HG02571 (cell line): Measurements from ENCODE around the gene MVK.

Source experiments
- ATAC-seq: cut with Tn5 transposase; IDR thresholded peaks from one replicate; pipeline ENCODE4 v1.9.1; 2021; ENCODE audit warnings: mild to moderate bottlenecking, moderate library complexity; ENCODE audit not compliant: unreplicated experiment

MVK gene

GRCh38 chr12:109563291-109564284 is 10.0 kb upstream of the MVK start:
- ATAC-seq, result no peak

- ATAC-seq, result no peak
Measured at GRCh38 chr12:109566424-109566823, 7.2 kb upstream of the MVK start.

DNA sequence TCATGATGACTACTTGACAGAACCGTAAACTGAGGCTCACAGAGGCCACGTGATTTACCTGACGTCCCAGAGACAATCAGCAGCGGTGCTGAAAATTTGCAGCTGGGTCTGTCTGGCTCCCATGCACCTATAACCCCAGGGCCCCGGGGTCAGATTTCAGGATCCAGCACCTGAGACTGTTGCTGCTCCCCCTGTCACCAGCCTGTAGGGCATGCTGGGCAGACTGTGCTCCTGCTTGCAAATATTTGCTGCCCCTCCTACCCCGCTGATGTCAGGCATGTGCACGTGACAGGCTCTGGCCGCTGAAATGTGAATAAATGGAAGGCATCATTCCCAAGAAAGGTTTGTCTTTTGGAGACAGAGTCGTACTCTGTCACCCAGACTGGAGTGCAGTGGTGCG is 6.3 kb upstream of the MVK start:
- no peak for ATAC-seq

DNA sequence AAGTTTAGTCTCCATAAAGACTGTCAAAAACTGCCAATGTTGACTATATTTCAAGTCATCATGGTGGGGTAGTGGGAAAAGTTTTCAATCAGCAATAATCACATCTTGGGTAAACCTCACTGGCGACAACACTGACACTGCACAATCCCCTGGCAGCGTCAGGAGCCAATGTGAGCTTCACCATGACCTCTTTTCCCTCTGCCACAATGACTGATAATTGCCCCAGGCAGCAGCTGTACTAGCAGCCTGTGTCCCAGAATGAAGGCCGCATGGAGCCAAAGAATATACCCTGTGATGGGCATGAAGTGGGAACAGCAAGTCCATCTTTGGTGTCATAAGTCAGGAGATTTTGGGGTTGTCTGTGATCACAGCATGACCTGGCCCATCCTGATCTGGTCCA is 5.6 kb upstream of the MVK start:
- no peak for ATAC-seq

DNA sequence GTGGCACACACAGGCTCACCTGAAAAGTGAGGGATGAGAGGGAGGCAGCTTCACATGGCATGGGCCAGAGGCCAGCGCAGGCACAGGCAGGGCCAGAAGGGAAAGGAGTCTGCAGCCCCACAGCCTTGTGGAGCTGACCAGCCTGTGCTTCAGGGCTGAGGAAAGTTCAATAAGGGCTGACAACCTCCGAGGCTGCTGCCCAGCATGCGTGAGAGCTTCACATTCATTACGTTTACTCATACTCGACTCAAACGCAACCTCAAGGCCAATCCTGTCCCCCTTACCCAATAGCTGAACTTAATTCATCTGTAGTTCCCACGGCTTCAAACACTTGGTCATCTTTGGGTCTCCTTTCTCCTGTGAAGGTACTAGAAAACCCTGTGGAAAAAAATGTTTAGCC is 5.1 kb upstream of the MVK start:
- no peak for ATAC-seq

DNA sequence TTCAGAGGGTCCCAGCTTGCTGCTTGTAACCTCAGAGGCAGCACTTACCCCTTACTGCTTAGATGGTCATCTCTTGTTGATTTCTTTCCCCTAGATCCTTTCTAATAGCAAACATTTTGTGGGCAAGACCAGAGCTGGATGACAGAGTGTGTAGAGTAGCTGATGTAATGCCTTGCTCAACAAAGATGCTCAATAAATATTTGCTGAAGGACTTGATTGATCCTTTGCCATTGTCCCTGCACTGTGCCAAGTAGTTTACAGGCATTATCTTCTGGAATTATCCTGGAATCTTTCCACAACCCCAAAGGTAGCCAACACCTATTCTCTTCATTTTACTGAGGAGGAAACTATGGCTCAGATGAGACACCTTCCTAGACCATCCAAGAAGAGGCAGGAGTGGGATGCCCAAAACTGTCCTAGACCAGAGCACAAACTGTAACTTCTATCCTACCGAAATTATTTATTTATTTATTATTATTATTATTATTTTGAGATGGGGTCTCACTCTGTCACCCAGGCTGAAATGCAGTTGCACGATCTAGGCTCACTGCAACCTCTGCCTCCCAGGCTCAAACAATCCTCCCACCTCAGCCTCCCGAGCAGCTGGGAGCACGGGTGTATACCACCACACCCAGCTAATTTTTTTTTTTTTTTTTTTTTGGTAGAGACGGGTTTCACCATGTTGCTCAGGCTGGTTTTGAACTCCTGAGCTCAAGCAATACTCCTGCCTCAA is 1.7 kb upstream of the MVK start:
- ATAC-seq, result no peak

GRCh38 chr12:109572506-109572845 is 1.1 kb upstream of the MVK start:
- ATAC-seq, result no peak

DNA sequence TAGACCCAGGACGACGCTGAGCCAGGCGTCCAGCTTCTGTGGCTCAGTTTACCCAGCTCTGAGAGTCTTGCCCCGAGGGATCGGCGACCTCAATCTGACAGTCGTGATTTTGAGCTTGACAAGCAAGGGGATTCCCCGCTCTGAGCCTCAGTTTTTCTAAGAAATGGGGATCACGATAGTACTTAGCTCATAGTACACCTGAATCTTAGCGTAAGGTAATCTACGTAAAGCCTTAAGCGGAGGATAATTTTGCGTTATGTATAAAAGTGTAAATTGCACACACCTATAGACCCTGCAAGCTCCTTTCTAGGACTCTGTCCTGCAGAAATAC is 285 bp downstream of the MVK start:
- no peak for ATAC-seq

DNA sequence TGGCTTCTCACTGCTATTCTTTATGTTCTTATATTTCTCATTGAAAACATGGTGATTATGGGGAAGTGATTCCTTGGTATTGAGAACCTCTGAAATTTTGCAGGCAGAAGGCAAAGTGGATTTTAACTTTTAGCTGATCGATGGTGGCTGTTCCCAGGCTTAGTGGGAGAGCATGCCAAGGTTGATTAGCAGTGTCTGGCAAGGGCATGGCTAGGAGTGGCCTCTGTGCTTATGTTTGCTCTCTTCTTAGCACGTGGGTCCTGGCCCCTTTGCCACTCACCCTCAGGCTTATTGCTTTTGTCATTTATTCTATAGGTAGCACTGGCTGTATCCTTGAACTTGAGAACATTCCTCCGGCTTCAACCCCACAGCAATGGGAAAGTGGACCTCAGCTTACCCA is 2.1 kb downstream of the MVK start:
- ATAC-seq, result no peak

DNA sequence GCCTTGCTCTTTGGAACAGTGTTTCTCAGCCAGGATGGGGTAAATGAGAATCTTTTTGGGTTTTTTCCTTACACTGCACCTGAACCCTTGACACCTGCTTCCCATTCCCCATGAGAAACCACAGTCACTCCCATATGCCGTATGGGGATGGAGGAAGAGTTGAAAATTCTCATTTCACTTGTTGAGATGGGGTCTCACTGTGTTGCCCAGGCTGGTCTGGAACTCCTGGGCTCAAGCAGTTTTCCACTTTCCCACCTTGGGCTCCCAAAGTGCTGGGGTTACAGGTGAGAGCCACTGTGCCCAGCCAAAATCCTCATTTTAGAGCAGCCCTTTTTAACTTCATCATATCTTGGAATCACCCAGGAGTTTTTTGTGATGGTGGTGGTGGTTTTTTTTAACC is 3.7 kb downstream of the MVK start:
- ATAC-seq, result no peak

GRCh38 chr12:109578330-109578927 is 4.8 kb downstream of the MVK start:
- no peak for ATAC-seq

- ATAC-seq, result no peak
Measured at GRCh38 chr12:109579639-109580038, 6.0 kb downstream of the MVK start.

DNA sequence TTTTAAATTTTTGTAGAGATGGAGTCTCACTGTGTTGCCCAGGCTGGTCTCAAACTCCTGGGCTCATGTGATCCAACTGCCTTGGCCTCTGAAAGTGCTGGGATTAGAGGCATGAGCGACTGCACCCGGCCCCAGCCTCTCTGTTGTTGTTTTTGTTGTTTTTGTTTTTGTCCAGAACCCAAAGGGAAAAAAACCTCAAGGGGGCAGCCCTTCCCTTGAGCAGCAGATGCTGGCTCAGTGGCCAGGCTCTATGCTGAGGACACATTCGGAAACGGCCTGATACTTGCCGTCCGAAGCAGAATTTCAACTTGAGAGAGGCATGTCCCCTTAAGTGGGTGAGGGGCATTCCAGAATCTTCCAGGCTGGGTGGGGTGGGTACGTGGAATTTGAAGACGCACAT is 6.7 kb downstream of the MVK start:
- no peak for ATAC-seq

DNA sequence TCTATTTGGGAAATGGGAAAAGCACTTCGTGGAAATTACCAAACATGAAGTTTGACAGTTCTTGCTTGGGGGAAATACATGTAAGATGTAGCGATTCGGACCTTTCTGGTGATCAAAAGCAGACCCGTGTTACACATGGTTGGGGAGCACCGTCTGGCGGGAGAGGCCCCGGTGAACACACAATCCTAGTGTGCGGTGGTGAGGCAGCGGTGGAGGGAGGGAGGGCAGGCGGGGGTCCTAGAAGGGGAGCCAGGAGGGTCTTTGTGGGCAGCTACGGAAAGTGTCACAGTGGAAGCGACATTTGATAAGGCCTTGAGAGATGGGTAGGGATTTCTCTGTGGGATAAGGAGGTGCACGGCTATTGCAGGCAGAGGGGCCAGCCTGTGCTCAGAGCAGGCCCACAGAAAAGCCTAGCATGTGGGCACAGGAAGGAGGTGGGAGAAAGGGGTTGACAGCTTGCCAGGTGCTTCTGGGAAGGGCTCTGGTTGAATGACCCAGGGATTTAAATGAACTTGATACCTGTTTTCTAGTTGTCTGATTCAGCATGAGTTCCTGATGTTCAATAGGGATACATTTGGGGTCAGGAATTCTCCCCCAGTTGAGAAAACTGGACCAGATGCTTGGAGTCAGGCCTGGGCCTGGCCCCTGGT is 7.2 kb downstream of the MVK start:
- ATAC-seq, result no peak

- no peak for ATAC-seq
Measured at GRCh38 chr12:109581334-109581691, 7.7 kb downstream of the MVK start.

DNA sequence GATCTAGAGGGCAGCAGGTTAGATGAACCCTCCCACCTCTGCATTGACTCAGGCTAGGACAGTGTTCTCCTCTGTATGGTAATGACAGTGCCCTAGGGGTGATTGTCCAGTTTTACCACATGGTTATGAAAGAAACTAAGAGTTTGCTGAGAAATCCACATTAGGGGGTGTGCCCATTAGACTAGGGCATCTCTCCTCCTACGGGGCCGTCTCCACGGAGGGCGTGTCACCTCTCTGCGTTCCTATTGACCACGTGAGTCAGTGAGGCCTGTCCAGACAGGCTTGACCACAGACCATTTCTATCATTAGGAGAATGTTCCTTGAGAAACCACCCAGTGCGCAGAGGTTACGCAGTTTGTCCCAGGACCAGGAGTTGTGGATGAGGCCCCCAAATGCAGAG is 8.3 kb downstream of the MVK start:
- ATAC-seq, result no peak

DNA sequence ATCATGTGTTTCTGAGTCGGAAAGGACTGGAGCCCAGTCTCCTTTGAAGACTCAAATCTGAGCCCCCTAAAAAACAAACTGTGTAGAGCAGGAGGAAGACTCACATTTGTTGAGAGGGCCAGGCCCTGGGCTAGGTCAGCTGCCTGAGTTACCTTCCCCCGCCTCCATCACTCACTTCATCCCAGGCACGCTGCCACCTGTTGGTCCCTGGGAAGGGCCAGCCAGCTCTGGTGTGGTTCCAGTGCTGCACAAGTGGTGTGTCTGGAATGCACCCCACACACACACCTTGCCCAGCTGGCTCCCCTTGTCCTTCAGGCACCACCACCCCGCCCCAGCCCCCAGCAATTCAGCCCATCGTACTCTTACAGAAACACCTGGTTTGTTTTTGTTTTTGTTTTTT is 9.0 kb downstream of the MVK start:
- ATAC-seq, result no peak

DNA sequence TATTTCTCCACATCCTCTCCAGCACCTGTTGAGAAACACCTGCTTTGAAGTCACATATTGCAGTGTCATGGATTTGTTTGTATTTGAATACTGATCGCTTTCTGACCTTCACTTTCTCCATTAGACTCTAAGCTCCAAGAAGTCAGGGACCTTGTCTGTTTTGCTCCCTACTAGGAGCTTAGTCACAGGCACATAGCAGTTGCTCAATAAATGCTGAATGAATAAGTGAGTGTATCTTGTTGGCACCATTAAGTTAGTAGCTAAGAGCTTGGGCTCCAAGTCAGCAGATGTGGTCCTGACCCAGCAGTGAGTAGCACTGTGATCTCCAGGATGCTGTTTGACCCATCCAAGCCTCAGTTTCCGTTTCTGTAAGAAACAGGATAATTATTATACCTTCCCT is 10.1 kb downstream of the MVK start:
- no peak for ATAC-seq

DNA sequence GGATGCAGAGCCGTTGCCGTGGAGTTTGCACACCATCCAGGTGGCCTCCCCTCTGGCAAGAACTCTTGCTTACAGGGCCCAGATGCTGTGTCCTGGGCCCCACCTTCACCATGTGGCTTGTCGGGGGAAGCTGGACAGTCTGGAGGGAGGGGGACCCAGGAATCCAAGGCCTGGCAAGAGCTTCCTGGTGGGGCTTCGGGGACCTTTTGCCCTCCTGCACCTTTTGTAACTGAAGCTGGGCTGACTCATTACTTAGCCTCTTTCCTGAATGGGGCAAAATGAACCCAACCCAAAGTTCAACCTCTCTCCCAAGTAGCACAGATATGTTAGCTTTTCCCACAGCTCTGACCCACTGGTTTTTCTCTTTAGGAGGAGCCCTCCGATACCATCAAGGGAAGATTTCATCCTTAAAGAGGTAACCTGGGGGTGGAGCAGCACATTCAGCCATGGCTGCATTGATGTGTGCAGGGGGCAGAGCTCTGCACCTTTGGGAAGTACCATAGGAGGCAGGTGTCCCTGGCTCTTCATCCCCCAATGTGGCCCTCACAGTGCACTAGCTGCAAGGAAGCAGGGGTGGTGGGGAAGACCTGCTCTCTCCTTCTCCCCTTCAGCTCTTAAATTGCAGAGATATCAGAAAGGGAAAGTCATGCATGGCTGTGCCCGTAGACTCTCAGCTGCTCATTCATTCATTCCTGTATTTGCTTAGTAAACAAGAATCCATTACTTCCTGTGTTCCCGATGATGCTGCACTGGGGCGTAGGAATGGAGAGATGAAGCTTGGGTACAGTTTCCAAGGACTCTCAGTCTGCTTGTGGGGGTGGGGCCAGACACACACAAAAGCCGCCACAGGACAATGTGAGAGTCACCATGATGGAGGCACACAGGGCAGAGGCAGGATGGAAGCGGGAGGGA is 13.0 kb downstream of the MVK start:
- no peak for ATAC-seq

DNA sequence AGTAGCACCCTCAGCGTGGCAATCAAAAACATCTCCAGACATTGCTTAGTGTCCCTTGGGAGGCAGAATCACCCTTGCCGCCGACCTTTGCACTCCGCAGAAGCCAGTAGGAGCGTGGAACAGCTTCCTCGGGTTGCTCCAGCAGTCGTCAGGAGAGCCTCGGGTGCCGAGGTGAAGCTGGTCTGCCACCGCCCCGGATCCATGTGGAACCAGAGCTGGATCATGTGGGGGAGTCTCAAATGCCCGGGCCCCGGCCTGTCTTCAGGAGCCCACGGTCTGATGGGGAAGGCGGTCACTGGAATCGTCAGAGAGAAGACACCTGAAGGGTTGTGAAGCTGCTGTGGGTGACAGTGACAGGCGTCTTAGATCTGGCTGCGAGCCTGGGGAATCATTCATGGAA is 14.3 kb downstream of the MVK start:
- ATAC-seq, result no peak
